IPS DF 6.9 (cell line): ENCODE results near the gene ME2.
"Not testable (repeated sequence)": the region's sequence is repeated elsewhere in the genome, so short reads cannot be mapped to it uniquely, and the experiment has no call there.

Source experiments
- DNase-seq: peaks from one replicate; pipeline ENCODE4 v3.0.0-alpha.2; 2013; ENCODE audit warnings: low read depth, low spot score
- H3K27ac ChIP-seq: one replicate; pipeline ENCODE4 v1.5.1; 2013; ENCODE audit warnings: low read length, control low read depth
- H3K27me3 ChIP-seq: 2 replicates; pipeline ENCODE4 v1.6.1; 2013; ENCODE audit warnings: mild to moderate bottlenecking, low read length; ENCODE audit not compliant: control insufficient read depth, insufficient read depth
- H3K36me3 ChIP-seq: 2 replicates; pipeline ENCODE4 v1.6.1; 2013; ENCODE audit warnings: low read length; ENCODE audit not compliant: control insufficient read depth, insufficient read depth
- H3K4me1 ChIP-seq: 2 replicates; pipeline ENCODE4 v1.6.1; 2013; ENCODE audit warnings: low read length; ENCODE audit not compliant: control insufficient read depth, insufficient read depth
- H3K4me3 ChIP-seq: 2 replicates; pipeline ENCODE4 v1.5.1; 2013; ENCODE audit warnings: mild to moderate bottlenecking, low read length
- H3K9me3 ChIP-seq: 2 replicates; pipeline ENCODE4 v1.6.1; 2013; ENCODE audit warnings: low read length, inconsistent platforms; ENCODE audit not compliant: control insufficient read depth, insufficient read depth
- WGBS: extraction: QIAGEN DNeasy Blood & Tissue Kit; methylation state at CpG from one replicate; pipeline ENCODE4 v1.1.7; 2013; ENCODE audit warnings: mixed read lengths, missing lambda C conversion rate; ENCODE audit not compliant: insufficient read length, insufficient coverage; 5-methylcytosine and 5-hydroxymethylcytosine counted together

ME2 gene

GRCh38 chr18:50970006-50970405 lies 91.1 kb downstream of the ME2 start:
- no CpG with 5 or more reads among the region's 2 CpGs for WGBS

GRCh38 chr18:50972404-50972803 lies 93.5 kb downstream of the ME2 start:
- H3K4me3 ChIP-seq = not testable (repeated sequence)

More at GRCh38 chr18:50970006-50970405, 91.1 kb downstream of the ME2 start:
- Histone ChIP-seq H3K4me1 (peaks cover 3% of the 10 kb centered on the region; the same call in 1 of the 2 replicates), H3K27ac (no peak overlapping the region), H3K36me3 (no peaks in the 10 kb centered on the region), H3K4me3 (no peak overlapping the region), H3K9me3 (no peaks in the 10 kb centered on the region), H3K27me3 (no peaks in the 10 kb centered on the region)
- no peak for DNase-seq

GRCh38 chr18:50973367-50974126 lies 94.6 kb downstream of the ME2 start:
- Histone ChIP-seq H3K27me3 (no peaks in the 10 kb centered on the region), H3K4me1 (peaks cover 1% of the 10 kb centered on the region; the same call in 1 of the 2 replicates), H3K36me3 (no peaks in the 10 kb centered on the region; the same call in 1 of the 2 replicates), H3K9me3 (peaks cover 3% of the 10 kb centered on the region; the same call in 1 of the 2 replicates), H3K27ac (no peak overlapping the region), H3K4me3 (no peak overlapping the region)
- no peak for DNase-seq
- no CpG with 5 or more reads among the region's 4 CpGs for WGBS

More at GRCh38 chr18:50972404-50972803, 93.5 kb downstream of the ME2 start:
- not testable (repeated sequence) for H3K27ac ChIP-seq, H3K4me1 ChIP-seq, DNase-seq, H3K27me3 ChIP-seq, H3K36me3 ChIP-seq, H3K9me3 ChIP-seq
- no CpG with 5 or more reads among the region's 5 CpGs for WGBS

- Histone ChIP-seq H3K27me3 (no peaks in the 10 kb centered on the region), H3K36me3 (no peaks in the 10 kb centered on the region; the same call in 1 of the 2 replicates), H3K4me3 (no peak overlapping the region), H3K9me3 (peaks cover 3% of the 10 kb centered on the region; the same call in 1 of the 2 replicates), H3K4me1 (no peaks in the 10 kb centered on the region), H3K27ac (no peak overlapping the region)
- DNase-seq = no peak
- WGBS = no CpG with 5 or more reads among the region's 5 CpGs
Observed at GRCh38 chr18:50977037-50977760, 98.3 kb downstream of the ME2 start.

GRCh38 chr18:50981381-50981780 lies 102.5 kb downstream of the ME2 start:
- Histone ChIP-seq H3K4me1 (no peaks in the 10 kb centered on the region), H3K27ac (no peak overlapping the region), H3K36me3 (no peaks in the 10 kb centered on the region), H3K9me3 (peaks cover 1% of the 10 kb centered on the region; the same call in 1 of the 2 replicates), H3K4me3 (no peak overlapping the region), H3K27me3 (no peaks in the 10 kb centered on the region)
- WGBS = no CpG with 5 or more reads among the region's 1 CpG
- no peak for DNase-seq

- Histone ChIP-seq H3K27ac (no peak overlapping the region), H3K4me3 (no peak overlapping the region), H3K9me3 (peaks cover 1% of the 10 kb centered on the region; the same call in 1 of the 2 replicates), H3K4me1 (no peaks in the 10 kb centered on the region), H3K36me3 (no peaks in the 10 kb centered on the region), H3K27me3 (no peaks in the 10 kb centered on the region)
- no peak for DNase-seq
- WGBS = no CpG with 5 or more reads among the region's 8 CpGs
Observed at GRCh38 chr18:50982086-50982801, 103.3 kb downstream of the ME2 start.

- no peak for DNase-seq
- WGBS = 100% methylated on average over 1 of the region's 3 CpGs
- no peaks in the 10 kb centered on the region for H3K36me3 ChIP-seq
- no peaks in the 10 kb centered on the region for H3K27me3 ChIP-seq
- H3K9me3 ChIP-seq = no peaks in the 10 kb centered on the region
- no peaks in the 10 kb centered on the region for H3K4me1 ChIP-seq
- H3K27ac ChIP-seq = no peak overlapping the region
- no peak overlapping the region for H3K4me3 ChIP-seq
Observed at GRCh38 chr18:50982802-50983179, 103.9 kb downstream of the ME2 start.

- no peak for DNase-seq
- no peak overlapping the region for H3K27ac ChIP-seq
- WGBS = no CpG with 5 or more reads among the region's 2 CpGs
Observed at GRCh38 chr18:50986360-50987087, 107.6 kb downstream of the ME2 start.

GRCh38 chr18:50987261-50987660 lies 108.3 kb downstream of the ME2 start:
- Histone ChIP-seq H3K4me3 (no peak overlapping the region), H3K4me1 (no peaks in the 10 kb centered on the region; the same call in 1 of the 2 replicates), H3K27me3 (no peaks in the 10 kb centered on the region), H3K36me3 (no peaks in the 10 kb centered on the region), H3K9me3 (no peaks in the 10 kb centered on the region), H3K27ac (no peak overlapping the region)
- no peak for DNase-seq
- WGBS = no CpG with 5 or more reads among the region's 2 CpGs

More at GRCh38 chr18:50986360-50987087, 107.6 kb downstream of the ME2 start:
- H3K36me3 ChIP-seq = no peaks in the 10 kb centered on the region
- no peaks in the 10 kb centered on the region for H3K4me1 ChIP-seq
- no peaks in the 10 kb centered on the region for H3K27me3 ChIP-seq
- no peaks in the 10 kb centered on the region for H3K9me3 ChIP-seq
- no peak overlapping the region for H3K4me3 ChIP-seq

GRCh38 chr18:50989711-50990110 lies 110.8 kb downstream of the ME2 start:
- no peaks in the 10 kb centered on the region; the same call in 1 of the 2 replicates for H3K4me1 ChIP-seq
- no peak for DNase-seq
- WGBS = no CpG with 5 or more reads among the region's 3 CpGs
- no peaks in the 10 kb centered on the region for H3K27me3 ChIP-seq
- no peaks in the 10 kb centered on the region for H3K9me3 ChIP-seq
- no peaks in the 10 kb centered on the region for H3K36me3 ChIP-seq
- H3K4me3 ChIP-seq = no peak overlapping the region
- H3K27ac ChIP-seq = no peak overlapping the region
